ENCODE data around the gene NECAB3.

The NECAB3 gene

GRCh38 chr20:33663161-33664084 is 10.8 kb downstream of the NECAB3 start:
- peak; percentile 78 to 94 (median 88) for DNase-seq

GRCh38 chr20:33662172-33662571 is 12.1 kb downstream of the NECAB3 start, which contains the start of gene C20orf144:
Gene C20orf144 (plus strand): TSS chr20:33662327. CDS start chr20:33662346, 19 bp downstream.
- DNase-seq: no peak

GRCh38 chr20:33660685-33661058 is 13.6 kb downstream of the NECAB3 start:
- no peak for DNase-seq

- no peak for DNase-seq
Observed at GRCh38 chr20:33660035-33660684, 14.1 kb downstream of the NECAB3 start.

DNA sequence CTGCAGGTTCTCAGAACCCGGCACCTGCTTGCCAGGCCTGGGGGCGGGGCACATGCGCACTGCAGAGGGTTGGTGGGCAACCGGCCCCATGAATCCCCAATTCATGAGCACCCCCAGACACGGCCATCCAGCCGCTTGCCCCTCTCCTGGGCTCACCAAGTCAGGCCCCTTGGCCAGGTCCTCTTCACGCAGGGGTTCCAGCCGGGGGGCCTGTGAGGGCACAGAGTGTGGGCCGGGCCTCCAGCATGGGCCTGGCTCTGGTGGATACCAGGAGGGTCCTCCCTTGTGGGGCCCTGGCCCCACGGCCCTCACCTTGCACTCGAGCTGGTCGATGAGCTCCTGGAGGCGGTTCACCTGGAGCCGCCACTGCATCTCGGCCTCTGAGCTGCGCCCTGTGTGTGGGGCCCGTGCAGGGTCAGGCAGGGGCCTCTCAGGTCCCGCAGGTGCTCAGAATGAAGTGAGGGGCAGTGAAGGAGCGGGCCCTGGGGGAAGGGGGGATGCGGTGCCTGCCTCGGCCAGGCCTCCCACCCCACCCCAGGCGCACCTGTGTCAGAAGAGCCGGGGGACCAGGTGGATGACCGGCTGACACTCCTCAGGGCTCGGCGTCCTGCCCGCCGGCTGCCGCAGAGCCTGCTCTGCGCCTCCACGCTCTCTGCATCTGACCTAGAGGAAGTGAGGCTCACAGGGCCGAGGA is 14.7 kb downstream of the NECAB3 start:
- no peak for DNase-seq

DNA sequence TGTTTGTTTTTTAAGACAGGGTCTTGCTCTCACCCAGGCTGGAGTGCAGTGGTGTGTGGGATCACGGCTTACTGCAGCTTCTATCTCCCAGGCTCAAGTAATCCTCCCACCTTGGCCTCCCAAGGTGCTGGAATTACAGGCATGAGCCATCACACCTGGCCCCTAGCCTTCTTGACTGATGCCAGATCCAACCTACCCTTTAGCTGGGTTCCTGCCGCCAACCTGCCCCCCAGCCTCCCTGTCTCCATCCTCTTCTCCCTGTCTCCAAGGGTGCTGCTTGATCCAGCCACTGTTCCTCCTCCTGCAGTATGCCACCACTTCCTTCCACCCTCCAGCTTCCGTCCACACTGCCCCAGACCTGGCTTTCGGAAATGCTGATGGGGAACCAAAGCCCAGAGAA is 15.3 kb downstream of the NECAB3 start:
- no peak for DNase-seq

DNA sequence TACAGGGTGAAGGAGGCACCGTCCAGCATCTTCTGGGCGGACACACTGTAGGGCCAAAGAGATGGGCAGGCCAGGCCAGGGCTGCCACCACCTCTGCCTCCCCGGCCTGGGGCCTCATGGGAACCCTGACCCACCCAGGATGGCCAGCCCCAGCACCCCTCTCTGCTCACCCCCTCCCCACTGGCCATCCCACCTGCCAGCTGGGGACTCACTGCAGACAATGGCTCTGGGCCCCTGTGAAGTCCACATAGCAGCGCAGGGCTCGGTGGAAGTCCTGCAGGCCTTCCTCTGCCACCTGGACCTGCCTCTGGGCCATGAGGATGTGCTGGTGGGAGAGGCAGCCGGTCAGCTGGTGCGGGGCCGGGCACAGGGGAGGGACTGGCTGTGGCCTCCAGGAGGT is 15.7 kb downstream of the NECAB3 start:
- DNase-seq: no peak

DNA sequence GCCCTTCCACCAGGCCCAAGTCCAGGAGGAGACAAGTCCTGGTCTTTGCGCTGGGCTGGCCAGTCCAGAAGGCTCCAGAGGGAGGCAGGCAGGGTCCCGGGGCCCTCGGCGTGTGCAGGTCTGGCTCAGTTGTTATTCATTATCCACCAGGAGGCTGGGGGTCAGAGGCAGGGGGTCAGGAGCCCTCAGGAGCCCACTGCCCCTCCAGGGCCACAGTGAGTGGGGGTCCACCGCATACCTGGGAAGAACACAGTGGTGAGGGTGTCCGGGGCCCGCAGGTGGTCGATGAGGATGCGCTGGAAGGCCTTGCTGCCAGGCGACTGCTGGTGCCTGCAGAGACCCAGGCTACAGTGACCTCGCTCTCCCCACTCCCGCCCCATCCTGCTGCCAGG is 16.5 kb downstream of the NECAB3 start:
- DNase-seq: no peak

DNA sequence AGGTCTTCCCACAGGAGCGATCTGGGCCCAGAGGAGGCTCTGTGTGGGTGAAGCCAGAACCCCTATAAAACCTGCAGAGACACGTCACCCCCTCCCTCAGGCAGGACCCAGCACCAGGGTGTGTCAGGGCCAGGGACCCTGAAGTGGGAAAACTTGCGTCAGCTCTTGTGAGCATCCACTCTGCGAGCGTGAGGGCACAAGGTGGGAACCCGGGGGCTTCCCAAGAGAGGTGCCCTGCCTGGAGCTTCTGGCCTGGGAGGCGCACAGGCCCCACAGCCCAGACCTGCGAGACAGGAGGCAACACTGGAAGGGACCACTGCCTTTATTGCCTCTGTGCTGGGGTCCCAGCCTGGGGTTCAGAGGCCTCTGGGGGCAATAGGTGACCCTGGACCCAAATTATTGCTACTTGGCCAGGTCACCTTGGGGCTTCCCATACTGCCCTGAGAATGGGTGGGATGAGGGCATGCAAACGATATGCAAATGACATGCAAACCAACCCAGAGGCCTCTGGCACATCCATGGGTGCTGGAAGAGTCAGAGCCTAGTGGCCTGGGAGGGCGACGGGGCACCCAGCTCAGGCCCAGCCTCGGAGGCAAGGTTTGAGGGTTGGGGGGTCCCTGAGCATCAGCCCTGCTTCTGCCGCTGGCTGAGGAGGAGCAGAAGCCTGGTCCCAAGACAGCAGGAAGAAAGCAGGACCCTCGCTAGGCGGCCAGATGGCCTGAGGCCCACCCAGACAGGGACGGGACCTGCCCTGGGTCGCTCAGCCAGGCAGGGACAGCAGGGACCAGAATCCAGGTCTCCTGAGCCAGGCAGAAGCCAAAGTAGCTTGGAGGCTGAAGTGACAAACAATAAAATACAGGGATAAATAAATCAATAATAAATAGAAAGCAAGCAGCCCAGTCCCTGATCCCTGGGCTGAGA is 17.2 kb downstream of the NECAB3 start:
- DNase-seq: no peak

- DNase-seq: no peak
Observed at GRCh38 chr20:33656010-33656782, 18.0 kb downstream of the NECAB3 start.

DNA sequence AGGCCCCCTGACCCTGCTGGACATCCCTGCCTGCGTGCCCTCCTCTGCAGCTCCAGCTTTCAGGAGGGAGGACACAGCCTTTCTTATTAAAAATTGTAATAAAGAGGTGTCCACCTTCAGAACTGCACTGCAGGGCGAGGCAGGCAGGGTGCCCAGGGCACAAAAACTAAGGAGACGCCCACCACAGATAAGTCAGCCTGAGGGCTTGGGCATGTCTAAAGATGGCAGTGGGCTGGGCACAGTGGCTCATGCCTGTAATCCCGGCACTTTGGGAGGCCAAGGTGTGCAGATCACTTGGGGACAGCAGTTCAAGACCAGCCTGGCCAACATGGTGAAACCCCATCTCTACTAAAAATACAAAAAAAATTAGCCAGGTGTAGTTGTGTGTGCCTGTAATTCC is 19.1 kb downstream of the NECAB3 start:
- DNase-seq: no peak

- no peak for DNase-seq
Observed at GRCh38 chr20:33654680-33655161, 19.5 kb downstream of the NECAB3 start.

DNA sequence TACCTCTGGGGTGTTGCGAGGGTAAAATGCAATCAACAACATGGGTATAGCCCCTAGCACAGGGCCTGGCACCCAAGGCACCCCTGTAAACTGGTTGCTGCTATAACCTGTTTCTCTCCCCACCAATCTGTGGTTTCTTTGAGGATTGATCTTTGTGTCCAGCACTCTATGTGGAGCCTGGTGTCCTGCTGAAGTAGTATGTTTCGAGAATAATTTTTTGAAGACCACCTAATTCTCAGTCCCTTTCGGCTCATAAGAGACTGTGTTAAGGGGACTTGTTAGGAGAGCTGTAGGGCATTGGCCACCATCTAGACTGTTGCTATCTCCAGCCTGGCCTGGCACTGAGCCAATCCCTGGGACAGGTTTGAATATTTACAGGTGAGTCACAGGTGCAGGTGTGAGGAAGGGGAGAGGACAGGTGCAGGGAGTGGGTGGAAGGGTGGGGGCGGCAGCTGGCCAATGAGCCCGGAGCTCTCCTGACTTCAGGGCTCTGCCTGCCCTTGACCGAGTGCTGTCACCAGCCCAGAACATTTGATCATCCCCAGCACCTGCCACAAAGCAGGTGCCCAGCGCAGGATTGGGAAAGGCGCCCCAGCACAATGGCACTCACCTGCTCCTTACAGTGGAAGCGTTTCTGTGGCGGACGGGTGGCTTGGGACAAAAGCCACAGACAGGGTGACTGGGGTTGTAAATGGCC is 20.2 kb downstream of the NECAB3 start:
- DNase-seq: no peak

GRCh38 chr20:33653218-33653899 is 20.9 kb downstream of the NECAB3 start:
- DNase-seq: peak; percentile 26 to 60 (median 32)

GRCh38 chr20:33651562-33652048 is 22.6 kb downstream of the NECAB3 start:
- no peak for DNase-seq

- no peak for DNase-seq
Observed at GRCh38 chr20:33650753-33651561, 23.3 kb downstream of the NECAB3 start.

GRCh38 chr20:33650111-33650752 is 24.0 kb downstream of the NECAB3 start:
- DNase-seq: no peak

DNA sequence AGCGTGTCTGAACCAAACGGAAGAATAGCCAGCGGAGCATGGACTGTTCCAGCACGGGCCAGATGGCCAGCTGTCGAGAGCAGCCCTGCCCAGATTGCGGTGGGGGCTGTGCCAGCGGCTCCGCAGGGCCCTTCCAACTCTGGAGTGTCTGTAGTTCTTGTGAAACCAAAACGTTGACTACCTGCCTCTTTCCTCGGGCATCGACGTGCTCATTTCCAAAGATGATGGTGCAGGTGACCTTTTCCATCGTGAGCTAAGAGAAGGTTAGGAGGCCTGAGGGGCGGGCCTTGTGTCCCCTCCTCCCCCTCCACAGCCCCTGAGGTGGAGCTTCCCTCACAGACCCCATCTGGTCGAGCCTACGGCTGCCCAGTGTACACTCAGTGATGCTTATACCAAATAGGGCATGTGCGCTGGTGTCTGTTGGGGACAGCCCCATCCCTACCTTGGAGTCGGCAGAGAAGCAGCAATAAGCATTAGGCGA is 25.0 kb downstream of the NECAB3 start:
- DNase-seq: no peak
